Measurements from ENCODE around the gene OTOP1.

OTOP1 gene, protein sequence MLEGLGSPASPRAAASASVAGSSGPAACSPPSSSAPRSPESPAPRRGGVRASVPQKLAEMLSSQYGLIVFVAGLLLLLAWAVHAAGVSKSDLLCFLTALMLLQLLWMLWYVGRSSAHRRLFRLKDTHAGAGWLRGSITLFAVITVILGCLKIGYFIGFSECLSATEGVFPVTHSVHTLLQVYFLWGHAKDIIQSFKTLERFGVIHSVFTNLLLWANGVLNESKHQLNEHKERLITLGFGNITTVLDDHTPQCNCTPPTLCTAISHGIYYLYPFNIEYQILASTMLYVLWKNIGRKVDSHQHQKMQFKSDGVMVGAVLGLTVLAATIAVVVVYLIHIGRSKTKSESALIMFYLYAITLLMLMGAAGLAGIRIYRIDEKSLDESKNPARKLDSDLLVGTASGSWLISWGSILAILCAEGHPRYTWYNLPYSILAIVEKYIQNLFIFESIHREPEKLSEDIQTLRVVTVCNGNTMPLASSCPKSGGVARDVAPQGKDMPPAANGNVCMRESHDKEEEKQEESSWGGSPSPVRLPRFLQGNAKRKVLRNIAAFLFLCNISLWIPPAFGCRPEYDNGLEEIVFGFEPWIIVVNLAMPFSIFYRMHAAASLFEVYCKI

DNA sequence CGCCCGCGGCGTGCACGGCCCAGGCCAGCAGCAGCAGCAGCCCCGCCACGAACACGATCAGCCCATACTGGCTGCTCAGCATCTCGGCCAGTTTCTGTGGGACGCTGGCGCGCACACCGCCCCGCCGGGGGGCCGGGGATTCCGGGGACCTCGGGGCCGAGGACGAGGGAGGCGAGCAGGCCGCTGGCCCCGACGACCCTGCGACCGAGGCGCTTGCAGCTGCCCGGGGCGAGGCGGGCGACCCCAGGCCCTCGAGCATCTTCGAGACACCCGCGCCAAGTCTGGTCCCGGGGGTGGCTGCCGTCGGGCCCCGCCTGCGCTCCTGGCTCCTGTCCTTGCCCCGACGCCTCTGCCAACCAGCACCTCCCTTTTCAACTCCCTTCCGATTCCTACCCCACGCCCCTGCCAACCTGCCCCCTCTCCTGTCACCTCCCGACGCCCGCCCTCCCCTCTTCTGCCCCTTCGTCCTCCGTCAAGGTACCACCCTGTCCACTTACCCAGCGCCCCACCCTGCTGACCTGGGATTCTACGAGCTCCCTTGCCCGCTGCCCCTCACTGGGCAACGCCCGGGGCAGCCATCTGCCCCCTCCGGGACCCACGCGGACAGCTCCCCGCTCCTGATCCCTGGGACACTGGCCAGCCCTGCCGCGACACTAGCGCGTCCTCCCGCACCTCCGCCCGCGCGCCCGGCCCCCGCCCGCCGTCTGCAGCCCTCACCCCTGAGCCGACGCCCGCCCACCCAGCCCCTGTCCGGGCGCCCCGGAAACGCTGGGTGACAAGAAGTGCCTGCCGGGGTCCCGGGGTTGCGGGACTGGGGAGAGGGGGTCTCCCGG is at the start of gene OTOP1:
TSS of gene OTOP1 (minus strand) at position 324 of the 833 bp plus-strand sequence. CDS start at position 259, 65 bp downstream.
- Histone ChIP-seq H3K9me2 (replicated peaks; ENCODE audit: insufficient read depth, low read length) (no peaks in the 10 kb centered on the region), H3K9me3 (ENCODE audit: insufficient read depth, low read length) (no peaks in the 10 kb centered on the region), H3K36me3 (ENCODE audit: low read length) (no peaks in the 10 kb centered on the region), H2AFZ (ENCODE audit: low read depth, low read length, severe bottlenecking) (no peak within 1 kb of the TSS), H3K79me2 (ENCODE audit: insufficient read depth, low read length) (no peaks in the 10 kb centered on the region), H3K4me3 (ENCODE audit: insufficient read depth, low read length, poor library complexity, severe bottlenecking) (no peak within 1 kb of the TSS), H3K27me3 (ENCODE audit: low read length) (no peaks in the 10 kb centered on the region), H3F3A (ENCODE audit: insufficient read depth) (no peaks in the 10 kb centered on the region), H3K9ac (ENCODE audit: low read length) (no peak within 1 kb of the TSS), H4K20me1 (ENCODE audit: low read depth, low read length) (no peaks in the 10 kb centered on the region), H3K27ac (ENCODE audit: low read depth, low read length) (no peak within 1 kb of the TSS), H3K4me2 (ENCODE audit: low read depth, low read length, poor library complexity, severe bottlenecking) (no peak within 1 kb of the TSS)
- TF ChIP-seq, protein P1, sequence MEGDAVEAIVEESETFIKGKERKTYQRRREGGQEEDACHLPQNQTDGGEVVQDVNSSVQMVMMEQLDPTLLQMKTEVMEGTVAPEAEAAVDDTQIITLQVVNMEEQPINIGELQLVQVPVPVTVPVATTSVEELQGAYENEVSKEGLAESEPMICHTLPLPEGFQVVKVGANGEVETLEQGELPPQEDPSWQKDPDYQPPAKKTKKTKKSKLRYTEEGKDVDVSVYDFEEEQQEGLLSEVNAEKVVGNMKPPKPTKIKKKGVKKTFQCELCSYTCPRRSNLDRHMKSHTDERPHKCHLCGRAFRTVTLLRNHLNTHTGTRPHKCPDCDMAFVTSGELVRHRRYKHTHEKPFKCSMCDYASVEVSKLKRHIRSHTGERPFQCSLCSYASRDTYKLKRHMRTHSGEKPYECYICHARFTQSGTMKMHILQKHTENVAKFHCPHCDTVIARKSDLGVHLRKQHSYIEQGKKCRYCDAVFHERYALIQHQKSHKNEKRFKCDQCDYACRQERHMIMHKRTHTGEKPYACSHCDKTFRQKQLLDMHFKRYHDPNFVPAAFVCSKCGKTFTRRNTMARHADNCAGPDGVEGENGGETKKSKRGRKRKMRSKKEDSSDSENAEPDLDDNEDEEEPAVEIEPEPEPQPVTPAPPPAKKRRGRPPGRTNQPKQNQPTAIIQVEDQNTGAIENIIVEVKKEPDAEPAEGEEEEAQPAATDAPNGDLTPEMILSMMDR (IDR thresholded peaks at IDR 0.05; ENCODE audit: insufficient read depth, low read length, poor library complexity, severe bottlenecking): no peak

DNA sequence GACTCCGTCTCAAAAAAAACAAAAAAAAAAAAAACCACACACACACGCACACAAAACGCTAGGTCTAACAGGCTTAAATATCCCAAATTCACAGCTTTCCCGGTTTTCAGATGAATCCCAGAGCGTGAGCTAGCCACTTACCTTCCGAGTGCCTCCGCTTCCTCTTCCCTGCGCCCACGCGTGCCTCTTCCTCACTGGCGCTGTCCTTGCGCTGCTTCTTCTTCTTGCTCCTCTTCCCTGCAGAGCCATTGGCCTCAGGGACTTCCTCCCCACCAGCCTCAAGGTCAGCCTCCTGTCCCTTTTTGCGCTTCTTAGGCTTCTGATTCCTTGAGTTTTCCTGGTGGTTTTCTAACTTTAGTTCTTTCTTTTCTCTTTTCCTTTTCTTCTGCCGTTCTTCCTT is 47.5 kb upstream of the OTOP1 start:
- Histone ChIP-seq H3K9me3 (ENCODE audit: insufficient read depth, low read length) (no peaks in the 10 kb centered on the region), H3K27me3 (ENCODE audit: low read length) (no peaks in the 10 kb centered on the region), H3K27ac (ENCODE audit: low read depth, low read length) (no peak overlapping the region), H3K79me2 (ENCODE audit: insufficient read depth, low read length) (no peaks in the 10 kb centered on the region), H3K4me2 (ENCODE audit: low read depth, low read length, poor library complexity, severe bottlenecking) (no peak overlapping the region), H3K9ac (ENCODE audit: low read length) (no peak overlapping the region), H3F3A (ENCODE audit: insufficient read depth) (peaks cover 5% of the 10 kb centered on the region; the same call in 1 of the 2 replicates), H4K20me1 (ENCODE audit: low read depth, low read length) (no peaks in the 10 kb centered on the region), H3K4me3 (ENCODE audit: insufficient read depth, low read length, poor library complexity, severe bottlenecking) (no peak overlapping the region), H3K36me3 (ENCODE audit: low read length) (peaks cover 43% of the 10 kb centered on the region), H2AFZ (ENCODE audit: low read depth, low read length, severe bottlenecking) (no peak overlapping the region), H3K9me2 (replicated peaks; ENCODE audit: insufficient read depth, low read length) (no peaks in the 10 kb centered on the region)
- TF ChIP-seq, protein P1 (IDR thresholded peaks at IDR 0.05; ENCODE audit: insufficient read depth, low read length, poor library complexity, severe bottlenecking): no peak
- no peak for TF ChIP-seq EZH2phosphoT487 (conservative IDR thresholded peaks at IDR 0.05; ENCODE audit: low read length)

DNA sequence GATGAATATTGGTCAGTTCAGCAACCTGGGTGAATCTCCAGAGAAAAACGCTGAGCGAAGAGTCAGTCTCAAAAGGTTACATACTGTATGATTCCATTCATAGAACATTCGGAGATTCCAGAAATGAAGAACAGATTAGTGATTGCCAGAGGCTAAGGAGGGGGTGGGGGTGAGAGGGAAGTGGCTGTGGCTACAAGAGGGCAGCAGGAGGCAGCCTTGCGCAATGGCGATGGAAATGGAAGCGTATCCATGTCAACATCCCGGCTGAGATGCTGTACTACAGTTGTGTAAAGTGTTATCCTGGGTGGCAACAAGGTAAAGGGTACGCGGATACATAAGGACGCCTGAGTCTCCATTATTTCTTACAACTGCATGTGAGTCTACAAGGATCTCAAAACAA is 45.2 kb upstream of the OTOP1 start:
- no peak overlapping the region for H3K27ac ChIP-seq (ENCODE audit: low read depth, low read length)
- H3K9ac ChIP-seq (ENCODE audit: low read length): no peak overlapping the region
- H3K36me3 ChIP-seq (ENCODE audit: low read length): peaks cover 40% of the 10 kb centered on the region
- H4K20me1 ChIP-seq (ENCODE audit: low read depth, low read length): no peaks in the 10 kb centered on the region
- H3K27me3 ChIP-seq (ENCODE audit: low read length): no peaks in the 10 kb centered on the region
- no peak overlapping the region for H3K4me3 ChIP-seq (ENCODE audit: insufficient read depth, low read length, poor library complexity, severe bottlenecking)
- H3K79me2 ChIP-seq (ENCODE audit: insufficient read depth, low read length): no peaks in the 10 kb centered on the region
- no peaks in the 10 kb centered on the region for H3K9me3 ChIP-seq (ENCODE audit: insufficient read depth, low read length)
- no peaks in the 10 kb centered on the region for H3K9me2 ChIP-seq (replicated peaks; ENCODE audit: insufficient read depth, low read length)
- no peak overlapping the region for H3K4me2 ChIP-seq (ENCODE audit: low read depth, low read length, poor library complexity, severe bottlenecking)
- H2AFZ ChIP-seq (ENCODE audit: low read depth, low read length, severe bottlenecking): no peak overlapping the region
- TF ChIP-seq EZH2phosphoT487 (conservative IDR thresholded peaks at IDR 0.05; ENCODE audit: low read length): no peak
- TF ChIP-seq, protein P1 (IDR thresholded peaks at IDR 0.05; ENCODE audit: insufficient read depth, low read length, poor library complexity, severe bottlenecking): no peak
- peaks cover 9% of the 10 kb centered on the region; the same call in 1 of the 2 replicates for H3F3A ChIP-seq (ENCODE audit: insufficient read depth)

All from SU-DHL-6 (cell line).